Body of pancreas (tissue), 4 donors: Measurements from ENCODE around the gene TBL1XR1.
"Not testable (repeated sequence)": the region's sequence is repeated elsewhere in the genome, so short reads cannot be mapped to it uniquely, and the experiment has no call there.

Experiments used
- CTCF ChIP-seq, 7 experiments: fragments of 450-650 bp in 4 of 7; fragments of 200-600 bp in 3 of 7; sonication (generic) in 3 of 7; IDR thresholded peaks; one replicate each; pipeline ENCODE4 v1.5.1; 2016 to 2019; ENCODE audit warnings: antibody characterized with exemption in 7 of 7
- POLR2A ChIP-seq, 3 donors: fragments of 450-650 bp; IDR thresholded peaks; one replicate each; pipeline ENCODE4 v1.6.1; 2016; ENCODE audit warnings: antibody characterized with exemption in 3 of 3, mild to moderate bottlenecking in 2 of 3

GRCh38 chr3:177190184-177190583 lies 7.1 kb downstream of the TBL1XR1 start:
- TF ChIP-seq CTCF, POLR2A (IDR thresholded peaks at IDR 0.05): not testable (repeated sequence)
